Prostate gland (tissue), 2 donors: ENCODE measurements around the gene RECQL5. TPM values are rescaled to one million over a fixed set of nuclear protein-coding genes. Genes with fewer than 3 reads are reported as not detected.

Experiments
- DNase-seq: peaks from one replicate; pipeline ENCODE4 v3.0.0-alpha.2; 2019; ENCODE audit warnings: low spot score
- H3K27ac ChIP-seq, 2 donors: fragments of 200-600 bp; sonication (generic); 2 replicates each; pipeline ENCODE4 v1.5.1; 2017 to 2019
- H3K27me3 ChIP-seq: fragments of 200-600 bp; sonication (generic); replicated peaks from 2 replicates; pipeline ENCODE4 v1.5.1; 2019; ENCODE audit not compliant: insufficient read depth
- H3K36me3 ChIP-seq, 2 donors: fragments of 200-600 bp; sonication (generic); 1 replicate in 1 of 2; 2 replicates in 1 of 2; pipeline versions ENCODE4 v1.5.1 to v1.8.1; 2017 to 2019
- H3K4me1 ChIP-seq: fragments of 200-600 bp; sonication (generic); replicated peaks from 2 replicates; pipeline ENCODE4 v1.5.1; 2019
- H3K4me3 ChIP-seq, 2 donors: fragments of 200-600 bp; sonication (generic); 2 replicates each; pipeline ENCODE4 v1.5.1; 2017 to 2019
- H3K9me3 ChIP-seq: fragments of 200-600 bp; sonication (generic); 2 replicates; pipeline ENCODE4 v1.5.1; 2017
- POLR2A ChIP-seq: fragments of 450-650 bp; IDR thresholded peaks from one replicate; pipeline ENCODE4 v1.6.1; 2016; ENCODE audit warnings: antibody characterized with exemption, mild to moderate bottlenecking
- POLR2AphosphoS5 ChIP-seq: sonication (generic); formaldehyde crosslinking; IDR thresholded peaks from one replicate; pipeline ENCODE4 v1.6.1; 2017; ENCODE audit warnings: antibody characterized with exemption
- WGBS: methylation state at CpG from one replicate; pipeline ENCODE4 v1.1.5; 2018; 5-methylcytosine and 5-hydroxymethylcytosine counted together
- intact Hi-C: fragments of 100-400 bp; cut with DNase I; formaldehyde crosslinking; loops from one replicate; pipeline ENCODE4 v1.14.2; 2022
- total RNA-seq, 2 donors: library from RNA; depleted of rRNA; stranded (reverse); fragments of >200 nt; gene quantifications; one replicate each; pipeline ENCODE4 v1.1.0, GENCODE V29; 2016
- TF ChIP-seq, protein P1 (sequence below), 4 experiments: fragments of 200-600 bp in 2 of 4; fragments of 450-650 bp in 2 of 4; sonication (generic) in 2 of 4; IDR thresholded peaks; 1 replicate in 3 of 4; 2 replicates in 1 of 4; pipeline ENCODE4 v1.5.1; 2016 to 2019; ENCODE audit warnings: antibody characterized with exemption in 4 of 4, mild to moderate bottlenecking in 2 of 4, moderate library complexity in 2 of 4

The RECQL5 gene
- total RNA-seq, 2 donors from 2014 or later = 33.6 to 132 TPM

DNA sequence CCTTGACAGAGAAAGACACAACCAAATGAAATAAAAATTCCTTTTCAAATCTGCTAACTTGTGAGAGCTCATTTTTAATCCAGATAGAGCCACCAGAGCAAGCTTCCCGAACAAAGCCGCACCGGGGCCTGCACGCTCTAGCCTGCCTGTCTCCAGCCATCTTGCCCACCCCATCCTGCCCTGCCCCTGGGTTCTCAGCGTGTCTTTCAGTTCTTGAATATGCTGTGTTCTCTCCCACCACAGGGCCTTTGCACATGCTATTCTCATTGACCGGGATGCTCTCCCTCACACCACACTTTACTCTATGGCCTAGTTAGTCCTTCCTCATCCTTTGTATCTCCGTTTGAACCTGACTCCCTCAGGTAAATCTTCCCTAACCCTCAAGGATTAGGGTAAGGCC, 19.0 kb downstream of the RECQL5 start:
- H3K27ac ChIP-seq = no peak overlapping the region
- no peak overlapping the region for H3K4me3 ChIP-seq
- H3K27me3 ChIP-seq = no peaks in the 10 kb centered on the region
- intact Hi-C loops = no loop called here
- 94% methylated on average over 7 of the region's 7 CpGs for WGBS
- H3K4me1 ChIP-seq = peaks cover 2% of the 10 kb centered on the region
- H3K36me3 ChIP-seq = peaks cover 0 to 6% of the 10 kb centered on the region in 2 donors
- H3K9me3 ChIP-seq = no peaks in the 10 kb centered on the region
- no peak for DNase-seq
- TF ChIP-seq, protein P1, sequence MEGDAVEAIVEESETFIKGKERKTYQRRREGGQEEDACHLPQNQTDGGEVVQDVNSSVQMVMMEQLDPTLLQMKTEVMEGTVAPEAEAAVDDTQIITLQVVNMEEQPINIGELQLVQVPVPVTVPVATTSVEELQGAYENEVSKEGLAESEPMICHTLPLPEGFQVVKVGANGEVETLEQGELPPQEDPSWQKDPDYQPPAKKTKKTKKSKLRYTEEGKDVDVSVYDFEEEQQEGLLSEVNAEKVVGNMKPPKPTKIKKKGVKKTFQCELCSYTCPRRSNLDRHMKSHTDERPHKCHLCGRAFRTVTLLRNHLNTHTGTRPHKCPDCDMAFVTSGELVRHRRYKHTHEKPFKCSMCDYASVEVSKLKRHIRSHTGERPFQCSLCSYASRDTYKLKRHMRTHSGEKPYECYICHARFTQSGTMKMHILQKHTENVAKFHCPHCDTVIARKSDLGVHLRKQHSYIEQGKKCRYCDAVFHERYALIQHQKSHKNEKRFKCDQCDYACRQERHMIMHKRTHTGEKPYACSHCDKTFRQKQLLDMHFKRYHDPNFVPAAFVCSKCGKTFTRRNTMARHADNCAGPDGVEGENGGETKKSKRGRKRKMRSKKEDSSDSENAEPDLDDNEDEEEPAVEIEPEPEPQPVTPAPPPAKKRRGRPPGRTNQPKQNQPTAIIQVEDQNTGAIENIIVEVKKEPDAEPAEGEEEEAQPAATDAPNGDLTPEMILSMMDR (IDR thresholded peaks at IDR 0.05) = no peak
- TF ChIP-seq POLR2AphosphoS5 (no peak), POLR2A (no peak)

DNA sequence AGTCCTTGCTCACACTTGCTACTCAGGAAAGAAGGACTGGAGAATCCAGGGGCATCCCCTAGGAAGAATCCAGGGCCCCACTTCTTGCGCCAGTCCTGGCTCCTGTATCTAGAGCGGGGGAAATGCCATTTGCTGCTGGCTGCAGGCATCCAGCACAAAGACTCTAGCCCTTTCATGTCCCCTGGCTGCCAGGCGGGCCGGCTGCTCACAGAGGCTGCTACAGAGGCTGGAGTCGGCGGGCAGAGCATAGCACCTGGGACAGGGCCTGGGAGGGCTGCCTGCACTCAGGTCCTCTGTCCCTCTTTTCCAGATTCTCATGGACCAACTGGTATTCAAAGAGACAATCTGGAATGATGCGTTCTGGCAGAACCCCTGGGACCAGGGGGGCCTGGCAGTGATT, 19.9 kb downstream of the RECQL5 start:
- Histone ChIP-seq H3K36me3 (peaks cover 0 to 6% of the 10 kb centered on the region in 2 donors), H3K27ac (no peak overlapping the region), H3K4me1 (peaks cover 11% of the 10 kb centered on the region), H3K27me3 (no peaks in the 10 kb centered on the region), H3K4me3 (no peak overlapping the region), H3K9me3 (no peaks in the 10 kb centered on the region)
- TF ChIP-seq POLR2AphosphoS5 (no peak), POLR2A (no peak)
- TF ChIP-seq, protein P1 (IDR thresholded peaks at IDR 0.05) = no peak
- 74% methylated on average over 7 of the region's 7 CpGs for WGBS
- DNase-seq = no peak
- intact Hi-C loops = no loop called here

DNA sequence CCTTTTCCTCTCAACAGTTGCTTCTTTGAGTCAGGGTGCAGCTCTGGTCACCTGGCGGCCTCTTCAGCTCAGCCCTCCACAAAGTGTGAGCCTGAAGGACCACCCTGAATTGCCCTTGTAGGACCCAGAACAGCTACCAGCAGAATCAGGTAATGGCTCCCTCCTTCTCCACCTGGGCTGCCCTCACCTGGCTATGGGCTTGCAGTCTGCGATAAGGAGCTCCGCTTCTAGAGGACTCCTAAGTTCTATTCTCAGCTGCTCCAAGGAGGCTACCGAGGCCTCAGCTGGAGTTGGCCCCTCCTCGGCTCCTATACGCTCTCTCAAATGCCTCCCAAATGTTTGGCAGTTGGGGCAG, 20.3 kb downstream of the RECQL5 start:
- Histone ChIP-seq H3K9me3 (no peaks in the 10 kb centered on the region), H3K4me1 (peaks cover 13% of the 10 kb centered on the region), H3K27ac (peak overlapping the region; percentile 33 to 67), H3K27me3 (no peaks in the 10 kb centered on the region), H3K4me3 (no peak overlapping the region), H3K36me3 (peaks cover 0 to 6% of the 10 kb centered on the region in 2 donors)
- WGBS = 92% methylated on average over 6 of the region's 6 CpGs
- intact Hi-C loops = no loop called here
- TF ChIP-seq POLR2A (no peak), POLR2AphosphoS5 (no peak)
- TF ChIP-seq, protein P1 (IDR thresholded peaks at IDR 0.05) = no peak
- DNase-seq = no peak

DNA sequence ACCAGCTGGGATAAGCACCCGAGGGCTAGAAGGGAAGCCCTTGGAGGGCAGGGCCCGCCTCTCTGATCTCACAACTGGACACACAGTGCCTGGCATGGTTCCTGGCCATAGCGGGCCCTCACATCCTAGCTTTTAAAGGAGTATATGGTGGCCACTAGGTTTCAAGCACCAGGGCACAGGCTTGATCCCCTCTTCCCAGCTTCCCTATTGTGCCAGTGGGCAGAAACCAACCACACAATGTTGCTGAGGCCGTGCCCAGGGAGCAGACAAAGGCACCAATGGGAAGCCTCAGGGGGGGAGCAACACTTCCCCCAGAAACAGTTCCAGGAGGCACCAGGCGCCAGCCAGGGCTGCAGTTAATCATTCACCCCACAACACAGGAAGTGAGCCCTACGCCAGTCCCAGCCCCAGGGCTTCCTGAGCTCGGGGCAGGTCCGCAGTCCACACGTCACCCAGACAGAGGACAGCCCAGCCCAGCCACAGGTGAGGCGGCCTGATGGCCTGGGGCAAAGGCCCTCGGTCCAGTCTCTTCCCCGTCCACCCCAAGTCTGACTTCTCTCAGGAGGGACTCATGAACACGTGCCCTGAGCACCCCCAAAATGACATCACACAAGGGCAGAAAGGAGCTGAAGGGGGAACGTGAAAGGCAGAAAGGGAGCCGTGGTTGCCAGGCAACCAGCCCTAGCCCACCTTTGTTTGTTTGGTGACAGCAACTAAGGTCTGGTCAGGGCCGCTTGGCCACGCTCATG, 20.9 kb downstream of the RECQL5 start:
- H3K9me3 ChIP-seq = no peaks in the 10 kb centered on the region
- peaks cover 13% of the 10 kb centered on the region for H3K4me1 ChIP-seq
- 47% methylated on average over 17 of the region's 17 CpGs for WGBS
- peak; percentile 57 for TF ChIP-seq POLR2AphosphoS5
- TF ChIP-seq, protein P1 (IDR thresholded peaks at IDR 0.05) = no peak
- TF ChIP-seq POLR2A = peak; percentile 57
- H3K4me3 ChIP-seq = no peak overlapping the region
- no peaks in the 10 kb centered on the region for H3K27me3 ChIP-seq
- H3K27ac ChIP-seq = peak overlapping the region; percentile 33 to 67
- H3K36me3 ChIP-seq = peaks cover 0 to 6% of the 10 kb centered on the region in 2 donors
- intact Hi-C loops = no loop called here
- peak; percentile 61 for DNase-seq

DNA sequence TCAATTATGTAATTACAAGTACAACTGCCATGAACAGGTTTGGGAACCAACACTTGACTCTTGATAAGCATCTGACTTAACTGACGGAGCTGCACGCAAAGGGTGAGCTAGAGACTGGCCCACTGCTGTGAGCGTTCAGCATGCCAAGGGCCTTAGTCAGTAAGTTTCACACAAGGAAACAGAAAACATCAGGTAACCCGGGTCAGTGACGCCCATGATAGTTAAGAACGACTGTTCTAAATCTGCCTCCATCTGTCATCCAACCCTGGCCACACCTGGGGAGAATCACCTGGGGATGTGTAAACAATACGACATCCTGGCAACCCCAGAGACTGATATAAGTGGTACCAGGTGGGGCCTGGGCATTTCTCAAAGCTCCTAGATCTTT, 21.5 kb downstream of the RECQL5 start:
- no peaks in the 10 kb centered on the region for H3K9me3 ChIP-seq
- WGBS = 48% methylated on average over 7 of the region's 7 CpGs
- no peaks in the 10 kb centered on the region for H3K27me3 ChIP-seq
- H3K4me1 ChIP-seq = peaks cover 15% of the 10 kb centered on the region
- intact Hi-C loops = no loop called here
- no peak overlapping the region for H3K4me3 ChIP-seq
- DNase-seq = peak; percentile 58
- TF ChIP-seq POLR2AphosphoS5 = peak; percentile 57
- TF ChIP-seq POLR2A = peak; percentile 27
- TF ChIP-seq, protein P1 (IDR thresholded peaks at IDR 0.05) = no peak
- peak overlapping the region; percentile 33 to 67 for H3K27ac ChIP-seq
- peaks cover 0 to 6% of the 10 kb centered on the region in 2 donors for H3K36me3 ChIP-seq
